UCSD-AML1 (cell line): ENCODE data around the gene NLRC4.
"Not testable (repeated sequence)": the region's sequence is repeated elsewhere in the genome, so short reads cannot be mapped to it uniquely, and the experiment has no call there.

Experiments
- DNase-seq: peaks from one replicate; lab custom pipeline; 2025; ENCODE audit not compliant: unreplicated experiment; lab: John Stamatoyannopoulos, UW

The NLRC4 gene, protein sequence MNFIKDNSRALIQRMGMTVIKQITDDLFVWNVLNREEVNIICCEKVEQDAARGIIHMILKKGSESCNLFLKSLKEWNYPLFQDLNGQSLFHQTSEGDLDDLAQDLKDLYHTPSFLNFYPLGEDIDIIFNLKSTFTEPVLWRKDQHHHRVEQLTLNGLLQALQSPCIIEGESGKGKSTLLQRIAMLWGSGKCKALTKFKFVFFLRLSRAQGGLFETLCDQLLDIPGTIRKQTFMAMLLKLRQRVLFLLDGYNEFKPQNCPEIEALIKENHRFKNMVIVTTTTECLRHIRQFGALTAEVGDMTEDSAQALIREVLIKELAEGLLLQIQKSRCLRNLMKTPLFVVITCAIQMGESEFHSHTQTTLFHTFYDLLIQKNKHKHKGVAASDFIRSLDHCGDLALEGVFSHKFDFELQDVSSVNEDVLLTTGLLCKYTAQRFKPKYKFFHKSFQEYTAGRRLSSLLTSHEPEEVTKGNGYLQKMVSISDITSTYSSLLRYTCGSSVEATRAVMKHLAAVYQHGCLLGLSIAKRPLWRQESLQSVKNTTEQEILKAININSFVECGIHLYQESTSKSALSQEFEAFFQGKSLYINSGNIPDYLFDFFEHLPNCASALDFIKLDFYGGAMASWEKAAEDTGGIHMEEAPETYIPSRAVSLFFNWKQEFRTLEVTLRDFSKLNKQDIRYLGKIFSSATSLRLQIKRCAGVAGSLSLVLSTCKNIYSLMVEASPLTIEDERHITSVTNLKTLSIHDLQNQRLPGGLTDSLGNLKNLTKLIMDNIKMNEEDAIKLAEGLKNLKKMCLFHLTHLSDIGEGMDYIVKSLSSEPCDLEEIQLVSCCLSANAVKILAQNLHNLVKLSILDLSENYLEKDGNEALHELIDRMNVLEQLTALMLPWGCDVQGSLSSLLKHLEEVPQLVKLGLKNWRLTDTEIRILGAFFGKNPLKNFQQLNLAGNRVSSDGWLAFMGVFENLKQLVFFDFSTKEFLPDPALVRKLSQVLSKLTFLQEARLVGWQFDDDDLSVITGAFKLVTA

DNA sequence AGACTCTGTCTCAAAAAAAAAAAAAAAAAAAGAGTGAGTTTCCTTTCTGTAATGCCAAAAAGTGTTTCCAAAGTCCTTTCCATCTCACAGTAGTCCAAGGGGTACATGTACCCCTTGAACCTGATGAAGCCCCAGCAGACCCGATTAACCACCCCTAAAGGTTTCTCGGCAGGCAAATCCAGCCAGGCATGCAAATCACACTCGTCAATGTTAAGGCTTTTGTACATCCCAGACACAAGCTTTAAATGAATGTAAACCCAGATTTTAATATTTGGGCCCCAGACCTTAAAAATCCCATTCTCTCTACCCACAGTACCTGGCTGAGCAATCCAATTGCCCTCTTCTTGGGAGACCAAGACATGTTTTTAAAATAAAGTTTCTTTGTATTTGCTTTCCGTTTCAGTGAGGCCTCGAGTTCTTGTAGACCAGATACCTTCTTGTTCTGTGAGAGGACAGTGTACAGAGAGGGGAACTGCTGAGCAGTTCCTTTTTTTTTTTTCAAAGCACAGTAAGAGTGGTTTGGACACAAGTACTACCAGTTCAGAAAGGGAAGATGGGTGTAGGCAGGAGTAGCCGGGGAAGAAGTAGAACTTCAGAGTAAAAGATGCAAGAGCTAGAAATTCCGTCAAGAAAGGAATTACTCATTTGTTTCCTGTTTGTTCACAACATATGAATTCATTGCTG, at the start of gene NLRC4:
NLRC4 (minus strand) TSS at position 465 of the 684 bp plus-strand sequence. CDS start 8,111 bp downstream, outside the sequence.
- DNase-seq: no peak

DNA sequence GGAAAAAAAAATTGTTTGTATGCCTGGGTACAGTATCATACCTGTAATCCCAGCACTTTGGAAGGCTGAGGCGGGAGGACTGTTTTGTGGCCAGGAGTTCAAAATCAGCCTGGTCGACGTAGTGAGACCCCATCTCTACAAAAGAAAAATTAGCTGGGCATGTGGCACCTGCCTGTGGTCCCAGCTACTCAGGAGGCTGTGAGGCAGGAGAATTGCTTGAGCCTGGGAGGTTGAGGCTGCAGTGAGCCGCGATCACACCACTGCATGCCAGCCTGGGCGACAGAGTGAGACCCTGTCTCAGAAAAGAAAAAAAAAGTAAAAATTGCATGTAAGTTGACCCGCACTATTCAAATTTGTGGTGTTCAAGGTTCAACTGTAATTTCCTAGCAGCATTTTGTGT, 45.9 kb upstream of the NLRC4 start:
- DNase-seq: no peak

DNA sequence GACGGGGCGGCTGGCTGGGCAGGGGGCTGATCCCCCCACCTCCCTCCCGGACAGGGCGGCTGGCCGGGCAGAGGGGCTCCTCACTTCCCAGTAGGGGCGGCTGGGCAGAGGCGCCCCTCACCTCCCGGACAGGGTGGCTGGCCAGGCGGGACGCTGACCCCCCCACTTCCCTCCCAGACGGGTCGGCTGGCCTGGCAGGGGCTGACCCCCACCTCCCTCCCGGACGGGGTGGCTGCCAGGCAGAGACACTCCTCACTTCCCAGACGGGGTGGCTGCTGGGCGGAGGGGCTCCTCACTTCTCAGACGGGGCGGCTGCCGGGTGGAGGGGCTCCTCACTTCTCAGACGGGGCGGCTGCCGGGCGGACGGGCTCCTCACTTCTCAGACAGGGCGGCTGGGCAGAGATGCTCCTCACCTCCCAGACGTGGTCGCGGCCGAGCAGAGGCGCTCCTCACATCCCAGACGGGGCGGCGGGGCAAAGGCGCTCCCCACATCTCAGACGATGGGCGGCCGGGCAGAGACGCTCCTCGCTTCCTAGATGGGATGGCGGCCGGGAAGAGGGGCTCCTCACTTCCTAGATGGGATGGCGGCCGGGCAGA, 29.4 kb upstream of the NLRC4 start:
- not testable (repeated sequence) for DNase-seq

DNA sequence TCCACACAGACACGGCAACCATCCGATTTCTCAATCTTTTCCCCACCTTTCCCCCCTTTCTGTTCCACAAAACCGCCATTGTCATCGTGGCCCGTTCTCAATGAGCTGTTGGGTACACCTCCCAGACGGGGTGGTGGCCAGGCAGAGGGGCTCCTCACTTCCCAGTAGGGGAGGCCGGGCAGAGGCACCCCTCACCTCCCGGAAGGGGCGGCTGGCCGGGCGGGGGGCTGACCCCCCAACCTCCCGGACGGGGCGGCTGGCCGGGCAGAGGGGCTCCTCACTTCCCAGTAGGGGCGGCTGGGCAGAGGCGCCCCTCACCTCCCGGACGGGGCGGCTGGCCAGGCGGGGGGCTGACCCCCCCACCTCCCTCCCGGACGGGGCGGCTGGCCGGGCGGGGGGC, 28.8 kb upstream of the NLRC4 start:
- not testable (repeated sequence) for DNase-seq

DNA sequence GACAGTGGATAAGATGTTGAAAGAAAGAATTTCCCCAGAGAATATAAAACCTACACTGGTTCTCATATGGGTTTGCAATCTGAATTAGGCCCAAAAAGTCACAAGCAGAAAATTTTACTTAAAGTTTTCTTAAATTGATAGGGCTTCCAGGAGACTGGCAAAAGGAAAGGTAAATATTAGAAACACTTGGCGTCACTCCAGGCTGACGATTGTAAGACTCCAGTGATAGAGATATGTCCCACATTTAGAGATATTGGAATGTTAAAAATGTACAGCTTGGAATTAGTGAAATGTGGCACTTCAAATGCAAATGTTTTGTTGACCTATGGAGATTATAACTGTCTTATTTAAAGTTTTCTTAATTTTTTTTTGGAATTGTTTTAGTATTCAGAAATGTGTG, 27.1 kb upstream of the NLRC4 start:
- no peak for DNase-seq

DNA sequence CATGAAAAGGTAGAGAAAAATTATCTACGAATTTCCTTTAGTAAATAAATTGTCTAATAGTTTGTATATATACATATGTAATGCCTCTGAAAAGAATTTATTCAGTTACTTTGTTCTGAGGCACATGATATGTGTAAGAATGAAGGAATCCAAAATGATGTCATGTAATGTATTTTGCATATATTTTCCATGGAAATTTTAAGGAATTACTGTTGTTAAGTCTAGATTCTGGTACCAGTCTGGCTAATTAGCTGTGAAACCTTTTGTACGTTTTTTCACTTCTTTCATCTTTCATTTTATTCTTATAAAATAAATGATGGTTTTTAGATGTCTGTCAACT, 25.3 kb upstream of the NLRC4 start:
- no peak for DNase-seq

DNA sequence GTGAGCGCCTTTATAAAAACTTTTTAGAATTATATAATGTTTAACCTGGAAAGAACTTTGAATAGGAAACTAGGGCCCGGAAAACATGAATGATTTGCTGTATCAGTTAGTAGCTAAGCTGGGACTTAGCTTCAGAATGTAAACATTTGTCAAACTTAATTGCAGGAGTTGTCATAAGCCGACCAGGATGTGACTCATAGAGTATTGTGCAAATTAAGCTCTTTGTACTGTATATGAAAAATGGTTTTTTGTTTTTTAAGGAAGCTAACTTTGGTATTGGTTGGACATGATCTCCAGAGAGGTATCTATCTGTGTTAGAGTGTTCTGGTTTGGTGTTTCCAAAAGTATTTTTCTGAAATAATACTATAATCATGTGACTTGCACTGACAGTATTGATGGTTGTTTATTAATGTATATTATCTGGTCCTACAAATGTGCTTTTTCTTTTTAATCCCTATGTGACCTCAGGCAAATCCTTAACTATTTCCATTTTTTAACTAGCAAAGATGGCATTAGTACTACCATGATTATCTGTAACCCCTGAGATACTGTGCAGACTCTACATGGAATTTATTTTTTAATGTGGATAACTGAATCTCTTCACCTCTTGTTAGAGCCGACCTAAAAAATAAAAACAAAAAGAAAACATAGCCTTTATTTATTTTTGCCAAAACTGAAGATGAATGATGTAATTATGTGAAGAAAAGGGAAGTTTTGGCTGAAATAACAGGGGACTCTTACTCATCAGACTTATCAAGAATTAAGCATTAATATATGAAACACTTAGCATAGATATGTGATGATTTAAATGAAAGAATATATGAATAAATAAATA, 24.7 kb upstream of the NLRC4 start:
- no peak for DNase-seq

DNA sequence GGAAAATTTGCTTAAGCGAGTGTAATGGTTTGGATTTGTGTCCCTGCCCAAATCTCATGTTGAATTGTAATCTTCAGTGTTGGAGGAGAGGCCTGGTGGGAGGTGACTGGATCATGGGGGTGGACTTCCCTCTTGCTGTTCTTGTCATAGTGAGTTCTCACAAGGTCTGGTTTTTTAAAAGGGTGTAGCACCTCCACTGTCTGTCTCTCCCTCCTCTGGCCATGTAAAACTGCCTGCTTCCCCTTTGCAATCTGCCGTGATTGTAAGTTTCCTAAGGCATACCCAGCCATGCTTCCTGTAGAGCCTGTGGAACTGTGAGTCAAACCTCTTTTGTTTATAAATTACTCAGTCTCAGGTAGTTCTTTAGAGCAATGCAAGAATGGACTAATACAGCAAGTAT, 19.6 kb upstream of the NLRC4 start:
- peak; percentile 9 for DNase-seq

DNA sequence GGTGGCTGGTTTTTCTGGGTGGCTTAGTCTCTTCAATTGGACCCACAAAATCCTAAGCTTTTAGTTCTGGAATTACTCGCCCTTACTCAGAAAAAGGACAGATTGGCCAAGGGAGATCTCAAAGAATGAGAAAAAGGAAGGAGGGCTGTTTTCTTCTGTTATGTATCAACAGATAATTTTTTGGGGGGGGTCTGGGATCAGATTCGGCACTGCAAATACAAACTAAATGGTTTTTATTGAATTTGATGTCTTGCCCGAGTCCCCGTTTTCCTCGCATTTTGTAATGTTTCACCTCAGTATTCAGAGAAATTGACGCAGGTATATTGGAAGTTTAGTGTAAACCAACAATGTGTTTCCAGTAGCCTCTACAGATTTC, 13.8 kb upstream of the NLRC4 start:
- DNase-seq: no peak

DNA sequence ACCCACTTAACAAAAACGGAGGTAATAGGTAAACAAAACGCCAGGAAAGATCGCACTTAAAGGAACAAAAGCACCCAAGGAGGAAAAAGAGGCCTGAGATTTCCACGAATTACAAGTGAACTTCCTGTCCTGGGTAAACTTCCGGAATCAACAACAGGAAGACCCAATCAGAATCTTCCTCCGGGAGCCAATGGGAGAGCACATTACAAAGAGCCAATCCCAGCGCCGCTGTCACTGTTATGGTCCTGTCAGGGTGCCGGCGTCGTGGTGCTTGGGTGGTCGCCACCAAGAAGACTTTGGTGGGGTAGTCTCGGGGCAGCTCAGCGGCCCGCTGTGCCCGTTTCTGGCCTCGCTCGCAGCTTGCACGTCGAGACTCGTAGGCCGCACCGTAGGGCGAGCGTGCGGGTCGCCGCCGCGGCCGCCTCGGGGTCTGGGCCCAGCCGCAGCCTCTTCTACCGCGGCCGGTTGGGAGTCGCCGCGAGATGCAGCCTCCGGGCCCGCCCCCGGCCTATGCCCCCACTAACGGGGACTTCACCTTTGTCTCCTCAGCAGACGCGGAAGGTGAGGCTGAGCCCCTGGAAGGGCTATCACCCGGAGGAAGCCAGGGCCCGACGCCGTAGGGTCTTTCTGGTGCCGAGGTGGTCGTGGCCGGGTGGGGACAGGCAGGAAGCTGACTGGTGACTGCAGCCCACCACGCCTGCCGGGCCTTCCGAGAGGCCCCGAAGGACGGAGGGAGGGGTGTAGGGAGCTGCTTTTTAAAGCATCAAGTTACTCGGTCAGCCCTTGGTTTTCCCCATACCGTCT, 13.2 kb upstream of the NLRC4 start, which contains the start of gene YIPF4:
YIPF4 (plus strand) TSS at position 231 of the 804 bp plus-strand sequence; CDS start at position 483, 252 bp downstream.
- DNase-seq: peak; percentile 85

DNA sequence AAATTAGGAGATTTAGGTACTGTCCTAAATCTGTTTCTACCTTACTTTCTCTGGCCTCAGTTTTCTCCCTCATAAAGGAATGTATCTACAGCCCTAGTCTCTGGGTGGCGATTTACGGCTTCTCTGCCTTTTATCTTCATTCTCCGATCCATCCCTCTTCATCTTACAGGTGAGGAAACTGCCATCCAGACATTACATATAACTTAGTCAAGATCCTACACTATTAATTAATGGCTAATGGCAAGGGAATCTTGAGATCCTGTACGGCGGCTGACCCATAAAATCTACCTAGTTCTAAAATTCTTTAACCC, 12.6 kb upstream of the NLRC4 start:
- no peak for DNase-seq

DNA sequence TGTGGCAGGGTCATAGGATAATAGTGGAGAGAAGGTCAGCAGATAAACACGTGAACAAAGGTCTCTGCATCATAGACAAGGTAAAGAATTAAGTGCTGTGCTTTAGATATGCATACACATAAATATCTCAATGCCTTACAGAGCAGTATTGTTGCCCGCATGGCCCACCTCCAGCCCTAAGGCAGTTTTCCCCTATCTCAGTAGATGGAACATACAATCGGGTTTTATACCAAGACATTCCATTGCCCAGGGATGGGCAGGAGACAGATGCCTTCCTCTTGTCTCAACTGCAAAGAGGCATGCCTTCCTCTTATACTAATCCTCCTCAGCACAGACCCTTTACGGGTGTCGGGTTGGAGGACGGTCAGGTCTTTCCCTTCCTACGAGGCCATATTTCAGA, 11.1 kb upstream of the NLRC4 start:
- not testable (repeated sequence) for DNase-seq

DNA sequence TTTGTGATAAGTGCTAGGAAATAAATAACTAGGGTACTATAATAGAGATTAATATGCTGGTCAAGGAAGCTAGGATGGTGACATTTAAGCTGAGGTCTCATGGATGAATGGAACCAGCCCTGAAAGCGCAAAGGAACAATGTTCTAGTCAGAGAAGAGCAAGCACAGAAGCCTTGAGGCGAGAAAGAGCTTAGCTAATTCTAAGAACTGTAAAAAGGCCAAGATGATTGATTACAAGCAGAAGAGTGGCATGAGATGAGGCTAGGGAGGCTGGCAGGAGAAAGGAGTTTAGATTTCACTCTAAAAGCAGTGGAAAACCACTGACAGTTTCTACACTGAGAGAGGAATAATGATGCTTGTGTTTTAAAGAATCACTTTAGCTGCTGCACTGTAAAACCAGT, 9.6 kb upstream of the NLRC4 start:
- DNase-seq: no peak

DNA sequence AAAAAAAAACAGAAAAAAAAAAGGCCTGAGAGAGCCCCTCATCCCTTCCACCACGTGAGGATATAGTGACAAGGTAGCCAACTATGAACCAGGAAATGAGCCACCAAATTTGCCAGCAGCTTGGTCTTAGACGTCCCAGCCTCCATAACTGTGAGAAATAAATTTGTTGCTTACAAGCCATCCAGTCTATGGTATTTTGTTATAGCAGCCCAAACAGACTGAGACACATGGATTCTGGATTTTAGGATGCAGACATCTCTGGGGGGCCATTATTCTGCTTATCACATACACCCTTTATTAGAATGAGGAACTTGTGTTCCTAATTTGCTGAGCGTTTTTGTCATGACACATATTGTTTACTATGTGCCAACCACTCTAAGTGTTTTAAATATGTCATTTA, 7.6 kb upstream of the NLRC4 start:
- DNase-seq: no peak

DNA sequence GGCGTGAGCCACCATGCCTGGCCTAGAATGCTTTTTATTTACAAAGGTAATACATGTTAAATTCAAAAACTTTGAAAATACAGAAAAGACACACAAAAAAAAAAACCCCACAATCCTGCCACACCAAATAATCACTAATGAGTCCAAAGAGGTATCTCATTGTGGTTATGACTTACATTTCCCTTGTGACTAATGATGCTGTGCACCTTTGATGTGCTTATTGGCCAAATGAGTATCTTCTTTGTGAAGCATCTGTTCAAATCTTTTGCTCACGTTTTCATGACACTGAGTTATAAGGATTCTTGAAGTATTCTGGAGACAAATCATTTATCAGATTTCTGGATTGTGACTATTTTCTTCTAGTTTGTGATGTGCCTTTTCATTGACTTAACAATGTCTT, 6.4 kb upstream of the NLRC4 start:
- no peak for DNase-seq

DNA sequence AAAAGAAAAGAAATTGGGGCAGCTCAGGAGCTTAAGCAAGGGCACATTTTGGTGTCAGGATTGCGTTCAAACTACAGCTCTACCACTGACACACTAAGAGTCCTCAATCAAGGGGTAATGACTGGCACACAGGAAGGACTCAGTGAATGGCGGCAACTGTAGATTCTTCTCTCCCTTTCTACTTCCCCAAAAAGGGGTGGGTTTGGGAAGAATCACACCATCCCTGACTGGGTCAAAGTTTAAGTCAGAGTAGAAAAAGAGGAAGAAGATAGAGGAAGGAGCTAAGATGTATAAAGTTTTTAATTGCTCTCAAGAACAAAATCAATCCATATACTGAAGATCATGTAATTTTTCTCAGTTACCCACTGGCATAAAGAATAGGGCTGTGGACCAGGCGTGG, 2.6 kb downstream of the NLRC4 start:
- no peak for DNase-seq

DNA sequence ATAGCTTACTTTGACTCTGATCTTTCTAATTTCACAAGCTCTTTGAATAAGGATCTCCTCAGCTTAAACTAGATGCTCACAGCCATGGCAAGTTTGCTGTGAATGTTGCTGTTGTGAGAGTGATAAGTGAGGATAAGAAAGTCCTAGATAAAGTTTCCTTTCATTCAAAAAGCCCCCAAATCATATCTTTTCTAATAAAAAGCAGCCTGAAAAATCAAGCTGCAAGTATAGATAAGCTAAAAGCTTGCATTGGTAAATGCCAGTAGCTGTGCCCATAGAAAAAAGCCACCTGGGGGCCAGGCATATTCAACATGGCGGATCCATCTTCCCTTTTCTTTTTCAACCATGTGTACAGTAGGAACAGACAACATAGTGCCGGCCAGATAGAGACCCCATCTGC, 4.3 kb downstream of the NLRC4 start:
- no peak for DNase-seq

DNA sequence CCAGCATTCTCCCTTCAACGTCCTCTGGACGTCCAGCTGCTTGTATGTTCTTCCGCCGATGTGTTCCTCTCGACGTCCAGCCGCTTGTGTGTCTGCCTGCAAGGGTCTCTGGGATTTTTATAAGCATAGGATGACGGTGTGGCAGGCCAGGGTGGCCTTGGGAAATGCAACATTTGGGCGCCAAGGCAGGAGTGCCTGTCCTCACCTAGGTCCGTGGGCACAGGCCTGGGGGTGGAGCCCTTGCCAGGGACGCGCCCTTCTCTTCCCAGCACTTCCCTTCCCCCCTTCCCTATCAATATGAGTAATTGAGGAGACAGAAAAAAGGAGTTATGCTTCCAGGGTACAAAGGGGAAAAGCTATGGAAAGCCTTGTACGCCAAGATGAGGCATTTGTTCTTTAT, 6.4 kb downstream of the NLRC4 start:
- no peak for DNase-seq

DNA sequence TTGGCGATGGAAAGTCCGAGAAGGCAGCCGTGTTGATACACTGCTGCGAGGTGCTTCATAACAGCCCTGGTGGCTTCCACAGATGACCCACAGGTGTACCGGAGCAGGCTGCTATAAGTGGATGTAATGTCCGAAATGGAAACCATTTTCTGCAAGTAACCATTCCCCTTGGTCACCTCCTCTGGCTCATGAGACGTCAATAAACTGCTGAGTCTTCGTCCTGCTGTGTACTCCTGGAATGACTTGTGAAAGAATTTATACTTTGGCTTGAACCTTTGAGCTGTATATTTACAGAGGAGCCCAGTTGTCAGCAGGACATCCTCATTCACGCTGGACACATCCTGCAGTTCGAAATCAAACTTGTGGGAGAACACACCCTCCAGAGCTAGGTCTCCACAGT, 14.4 kb downstream of the NLRC4 start:
- DNase-seq: no peak
